Ovary (tissue), 10 donors: ENCODE data around the gene AP1S3. TPM values are rescaled to one million over a fixed set of nuclear protein-coding genes. Genes with fewer than 3 reads are reported as not detected.

Source experiments
- DNase-seq, 5 donors: peaks; one replicate each; pipeline ENCODE4 v3.0.0-alpha.2; 2019 to 2020
- H3K27ac ChIP-seq, 2 donors: fragments of 200-600 bp; one replicate each; pipeline versions ENCODE4 v1.5.1 to v1.8.0; 2019 to 2022
- H3K27me3 ChIP-seq: fragments of 200-600 bp; one replicate; pipeline ENCODE4 v1.8.0; 2022
- H3K36me3 ChIP-seq: fragments of 200-600 bp; sonication (generic); one replicate; pipeline ENCODE4 v1.5.1; 2019
- H3K4me1 ChIP-seq: one replicate; pipeline ENCODE4 v1.8.1; 2013; ENCODE audit warnings: mild to moderate bottlenecking, moderate library complexity; ENCODE audit not compliant: insufficient read depth
- H3K4me3 ChIP-seq: fragments of 200-600 bp; sonication (generic); one replicate; pipeline ENCODE4 v1.5.1; 2017
- H3K9me3 ChIP-seq, 2 donors: fragments of 200-600 bp in 1 of 2; sonication (generic) in 1 of 2; one replicate each; pipeline versions ENCODE4 v1.5.1 to v1.8.1; 2013 to 2019; ENCODE audit warnings: mild to moderate bottlenecking in 1 of 2, moderate library complexity in 1 of 2
- EP300 ChIP-seq: sonication (generic); formaldehyde crosslinking; IDR thresholded peaks from one replicate; pipeline ENCODE4 v1.6.1; 2017; ENCODE audit warnings: antibody characterized with exemption
- POLR2A ChIP-seq: fragments of 450-650 bp; IDR thresholded peaks from one replicate; pipeline ENCODE4 v1.6.1; 2017; ENCODE audit warnings: antibody characterized with exemption, mild to moderate bottlenecking, moderate library complexity
- WGBS, 3 donors: extraction: QIAGEN DNeasy Blood & Tissue Kit in 1 of 3; methylation state at CpG; one replicate each; pipeline versions ENCODE4 v1.1.5 to v1.1.7; 2013 to 2017; 5-methylcytosine and 5-hydroxymethylcytosine counted together
- intact Hi-C, 4 donors: fragments of 100-400 bp; cut with DNase I; formaldehyde crosslinking; loops; one replicate each; pipeline versions ENCODE4 v1.11.0 to v1.15.1; 2022 to 2023
- long read RNA-seq, 3 donors: library from polyadenylated mRNA in 2 of 3; unstranded in 2 of 3; transcript quantifications; one replicate each; pipeline ENCODE4 v2.0.0 and lab custom pipeline, GENCODE V29; 2021 to 2026
- polyA plus RNA-seq, 2 donors: library from polyadenylated mRNA; stranded (reverse); fragments of 200-250 nt in 1 of 2; fragments of 350-450 nt in 1 of 2; fragmentation: Illumina TruSeq in 1 of 2; extraction: RNeasy Lipid Tissue Mini Kit (QIAGEN cat#74804) in 1 of 2; gene quantifications; one replicate each; pipeline ENCODE4 v1.2.3, GENCODE V29; 2013 to 2014
- total RNA-seq, 7 donors: library from RNA; depleted of rRNA in 2 of 7; stranded (reverse); fragments of >200 nt in 2 of 7; fragmentation: NEBNext Ultra II Directional in 3 of 7; extraction: Animal tissue kit (Norgen Biotek cat#: 25700) in 3 of 7; gene quantifications; one replicate each; pipeline versions ENCODE4 v1.1.0 to v1.2.4, GENCODE V29; 2016 to 2023
- TF ChIP-seq, protein P1 (sequence below), 3 donors: fragments of 450-650 bp in 2 of 3; fragments of 200-600 bp in 1 of 3; IDR thresholded peaks; one replicate each; pipeline versions ENCODE4 v1.5.1 to v1.8.0; 2016 to 2022; ENCODE audit warnings: antibody characterized with exemption in 3 of 3, mild to moderate bottlenecking in 1 of 3
- donor health status: DM: no; HTN: no; CAD: no; lungs with moderate emphysema.
- donor health status: DM: no; HTN: no; CAD: no.
- donor health status: Bipolar disorder and iron deficiency.
- donor health status: DM: yes; HTN: yes; CAD: no.
- donor health status: DM: no; HTN: no; CAD: no.
- donor health status: DM: yes; HTN: yes; CAD: no.

Gene AP1S3
- total RNA-seq (10 to 100 TPM in 1 of 7 donors, 1 to 10 TPM in 5, under 1 TPM in 1; 0.60 to 16.8 (median 1.3) TPM), polyA plus RNA-seq (1 to 10 TPM in 1 of 2 donors, under 1 TPM in 1; 0.46 to 5.6 TPM)
- long read RNA-seq, donor 1, partial matches to known transcripts = 0 of 2 reads
- long read RNA-seq, donor 1, other reads (novel, unspliced or antisense) = 2 of 2 reads
- long read RNA-seq, donor 2 = 0 reads
- long read RNA-seq, donor 3, partial matches to known transcripts = 0 of 1 reads
- long read RNA-seq, donor 3, other reads (novel, unspliced or antisense) = 0 of 1 reads

DNA sequence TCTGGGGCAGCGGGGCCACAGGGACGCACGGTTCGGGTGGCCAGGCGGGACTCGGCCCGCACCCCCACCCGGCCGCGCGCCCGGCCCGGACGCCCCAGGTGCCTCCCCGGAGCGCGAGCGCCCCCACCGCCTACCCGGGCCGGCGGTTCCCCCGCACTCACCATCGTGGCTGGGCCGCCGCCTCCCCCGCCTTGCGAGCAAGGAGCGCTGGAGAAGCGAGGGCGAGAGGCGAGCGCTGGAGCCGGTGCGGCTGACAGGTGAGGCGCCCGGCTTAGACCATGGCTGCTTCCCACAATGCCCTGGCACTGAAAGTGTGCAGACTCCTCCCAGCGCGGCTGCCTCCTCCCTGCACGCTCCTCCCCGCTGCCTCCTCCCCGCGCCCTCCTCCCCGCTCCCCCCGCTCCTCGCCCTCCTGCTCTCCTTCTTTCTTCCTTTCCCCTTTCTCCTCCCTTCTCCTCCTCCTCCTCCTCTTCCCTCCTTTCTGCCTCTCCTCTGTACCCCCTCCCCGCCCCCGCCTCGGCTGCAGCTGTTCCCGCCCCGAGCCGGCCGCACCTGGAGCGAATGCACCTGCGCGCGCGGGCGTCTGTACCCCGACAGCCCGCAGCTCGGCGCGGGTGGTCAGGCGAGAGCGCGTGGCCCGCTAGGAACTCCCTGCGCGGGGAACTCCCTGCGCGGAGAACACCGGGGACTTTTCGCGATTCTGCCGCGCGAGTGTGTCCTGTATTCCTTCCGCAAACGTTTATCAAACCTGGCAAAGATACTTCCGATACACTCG is at the start of gene AP1S3:
Gene AP1S3, minus strand, starts transcription at position 296 of the 775 bp plus-strand sequence. Its CDS starts 132 bp downstream, at position 164.
- Histone ChIP-seq H3K36me3 (no peaks in the 10 kb centered on the region), H3K9me3 (no peaks in the 10 kb centered on the region), H3K27ac (peak within 1 kb of the TSS in 1 of 2 donors; percentile 55), H3K4me3 (peak within 1 kb of the TSS; percentile 55), H3K27me3 (no peaks in the 10 kb centered on the region), H3K4me1 (no peaks in the 10 kb centered on the region)
- intact Hi-C loops = loop anchor here in 1 of 4 donors (5.0 kb wide), 1 partner anchor 105 kb away; no protein-coding TSS in a partner anchor
- 1% methylated on average over 50 to 82 of the region's 82 CpGs for WGBS, 3 donors
- DNase-seq = peak; percentile 46 to 70 (median 60)
- TF ChIP-seq EP300 (no peak), POLR2A (no peak)
- TF ChIP-seq, protein P1, sequence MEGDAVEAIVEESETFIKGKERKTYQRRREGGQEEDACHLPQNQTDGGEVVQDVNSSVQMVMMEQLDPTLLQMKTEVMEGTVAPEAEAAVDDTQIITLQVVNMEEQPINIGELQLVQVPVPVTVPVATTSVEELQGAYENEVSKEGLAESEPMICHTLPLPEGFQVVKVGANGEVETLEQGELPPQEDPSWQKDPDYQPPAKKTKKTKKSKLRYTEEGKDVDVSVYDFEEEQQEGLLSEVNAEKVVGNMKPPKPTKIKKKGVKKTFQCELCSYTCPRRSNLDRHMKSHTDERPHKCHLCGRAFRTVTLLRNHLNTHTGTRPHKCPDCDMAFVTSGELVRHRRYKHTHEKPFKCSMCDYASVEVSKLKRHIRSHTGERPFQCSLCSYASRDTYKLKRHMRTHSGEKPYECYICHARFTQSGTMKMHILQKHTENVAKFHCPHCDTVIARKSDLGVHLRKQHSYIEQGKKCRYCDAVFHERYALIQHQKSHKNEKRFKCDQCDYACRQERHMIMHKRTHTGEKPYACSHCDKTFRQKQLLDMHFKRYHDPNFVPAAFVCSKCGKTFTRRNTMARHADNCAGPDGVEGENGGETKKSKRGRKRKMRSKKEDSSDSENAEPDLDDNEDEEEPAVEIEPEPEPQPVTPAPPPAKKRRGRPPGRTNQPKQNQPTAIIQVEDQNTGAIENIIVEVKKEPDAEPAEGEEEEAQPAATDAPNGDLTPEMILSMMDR (IDR thresholded peaks at IDR 0.05) = no peak

DNA sequence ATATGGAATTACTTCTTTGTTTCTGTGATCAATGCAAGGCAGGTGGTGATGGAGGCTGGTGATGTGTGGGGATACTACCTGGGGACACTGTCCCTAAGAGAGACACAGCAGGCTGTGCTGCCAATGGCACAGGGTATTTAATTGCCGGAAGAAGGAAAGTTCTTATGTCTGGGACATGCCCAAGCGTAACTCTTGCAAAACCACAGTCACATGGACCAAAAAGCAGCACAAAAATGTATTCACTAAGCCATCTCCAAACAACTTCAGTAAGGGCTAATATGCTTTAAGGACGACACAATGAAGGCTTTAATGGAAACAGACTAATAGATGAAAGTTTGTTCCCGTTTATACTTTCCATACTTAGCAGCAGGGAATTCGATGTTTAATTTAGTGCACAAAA is 49.7 kb upstream of the AP1S3 start:
- H3K27ac ChIP-seq = no peak overlapping the region
- TF ChIP-seq POLR2A = no peak
- TF ChIP-seq EP300 = no peak
- TF ChIP-seq, protein P1 (IDR thresholded peaks at IDR 0.05) = no peak
- no peaks in the 10 kb centered on the region for H3K9me3 ChIP-seq
- H3K4me1 ChIP-seq = no peaks in the 10 kb centered on the region
- H3K27me3 ChIP-seq = no peaks in the 10 kb centered on the region
- intact Hi-C loops = no loop called here
- no peak overlapping the region for H3K4me3 ChIP-seq
- H3K36me3 ChIP-seq = no peaks in the 10 kb centered on the region
- 83 to 88% (median 86%) methylated on average over 5 of the region's 5 CpGs for WGBS, 3 donors
- DNase-seq = no peak

DNA sequence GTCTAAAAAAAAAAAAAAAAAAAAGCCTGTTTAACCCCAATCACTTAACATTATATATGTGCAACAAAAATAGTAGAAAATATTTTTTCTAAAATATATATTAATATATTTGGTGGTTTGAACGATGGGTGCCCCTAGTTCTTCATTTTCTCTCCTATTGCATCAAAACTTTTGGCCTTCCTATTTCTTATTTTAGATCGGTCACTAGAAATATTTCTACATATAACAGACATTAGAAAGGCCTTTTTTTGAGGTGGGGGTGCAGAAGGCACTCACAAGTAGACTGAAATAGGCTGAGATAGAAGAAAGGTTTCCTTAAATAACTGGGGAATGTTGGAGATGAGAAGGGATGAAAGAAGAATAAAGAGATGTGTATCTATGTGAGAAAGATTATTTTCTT is 49.3 kb upstream of the AP1S3 start:
- 0 to 1% (median 1%) methylated on average over 2 of the region's 2 CpGs for WGBS, 3 donors
- no peak overlapping the region for H3K27ac ChIP-seq
- no peaks in the 10 kb centered on the region for H3K4me1 ChIP-seq
- DNase-seq = no peak
- no peaks in the 10 kb centered on the region for H3K36me3 ChIP-seq
- intact Hi-C loops = no loop called here
- no peaks in the 10 kb centered on the region for H3K9me3 ChIP-seq
- no peak overlapping the region for H3K4me3 ChIP-seq
- TF ChIP-seq POLR2A (no peak), EP300 (no peak)
- TF ChIP-seq, protein P1 (IDR thresholded peaks at IDR 0.05) = no peak
- H3K27me3 ChIP-seq = no peaks in the 10 kb centered on the region

DNA sequence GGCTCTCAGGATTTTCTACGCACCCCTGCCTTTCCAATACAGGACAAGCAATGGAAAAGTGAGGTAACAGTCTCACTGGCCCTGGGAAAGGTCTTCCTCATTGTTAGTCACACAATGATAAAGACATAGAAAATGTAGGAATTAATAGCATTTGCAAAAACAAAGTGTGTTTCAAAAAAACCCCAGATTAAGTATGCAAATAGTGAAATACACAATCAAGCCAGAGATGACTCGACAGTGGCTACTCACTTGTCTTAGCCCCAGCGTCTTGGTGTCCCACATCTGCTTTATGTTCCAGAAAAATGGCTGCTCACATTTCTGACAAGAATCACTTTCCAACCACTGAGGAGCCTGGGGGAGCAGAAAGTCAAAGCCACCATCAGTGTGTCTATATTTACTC is 47.0 kb upstream of the AP1S3 start:
- TF ChIP-seq EP300 (no peak), POLR2A (no peak)
- TF ChIP-seq, protein P1 (IDR thresholded peaks at IDR 0.05) = no peak
- DNase-seq = no peak
- H3K9me3 ChIP-seq = no peaks in the 10 kb centered on the region
- 80 to 86% (median 81%) methylated on average over 3 of the region's 3 CpGs for WGBS, 3 donors
- intact Hi-C loops = no loop called here
- no peaks in the 10 kb centered on the region for H3K27me3 ChIP-seq
- H3K4me3 ChIP-seq = no peak overlapping the region
- H3K27ac ChIP-seq = no peak overlapping the region
- no peaks in the 10 kb centered on the region for H3K36me3 ChIP-seq
- H3K4me1 ChIP-seq = no peaks in the 10 kb centered on the region
